ENCODE data around the gene DDR2. TPM values are rescaled to one million over a fixed set of nuclear protein-coding genes. Genes with fewer than 3 reads are reported as not detected.
A peak's percentile ranks its signal among the peaks of the same experiment; 100 is the strongest.
"Not testable (repeated sequence)": the region's sequence is repeated elsewhere in the genome, so short reads cannot be mapped to it uniquely, and the experiment has no call there.

DDR2 gene
- total RNA-seq, 2 donors from 2014 or later, result 41.6 to 69.9 TPM

DNA sequence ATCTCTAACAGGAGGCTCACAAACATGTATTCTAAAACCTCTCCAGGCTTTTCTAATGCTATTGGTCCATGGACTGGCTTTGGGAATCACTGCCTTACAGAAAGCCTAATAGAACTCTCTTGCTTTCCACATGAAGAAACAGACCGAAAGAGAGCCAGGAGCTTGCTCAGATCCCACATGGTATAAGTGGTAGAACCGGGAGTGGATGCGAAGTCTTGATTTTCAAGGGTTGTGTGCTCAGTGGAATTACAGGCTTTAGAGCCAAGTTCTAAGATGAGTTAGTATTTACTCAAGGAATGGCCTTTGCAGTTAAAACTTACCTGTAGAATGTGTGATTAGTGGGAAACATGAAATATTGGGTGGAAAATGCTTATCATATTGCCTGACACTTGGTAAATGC is 103.9 kb downstream of the DDR2 start:
- TF ChIP-seq, protein P1, sequence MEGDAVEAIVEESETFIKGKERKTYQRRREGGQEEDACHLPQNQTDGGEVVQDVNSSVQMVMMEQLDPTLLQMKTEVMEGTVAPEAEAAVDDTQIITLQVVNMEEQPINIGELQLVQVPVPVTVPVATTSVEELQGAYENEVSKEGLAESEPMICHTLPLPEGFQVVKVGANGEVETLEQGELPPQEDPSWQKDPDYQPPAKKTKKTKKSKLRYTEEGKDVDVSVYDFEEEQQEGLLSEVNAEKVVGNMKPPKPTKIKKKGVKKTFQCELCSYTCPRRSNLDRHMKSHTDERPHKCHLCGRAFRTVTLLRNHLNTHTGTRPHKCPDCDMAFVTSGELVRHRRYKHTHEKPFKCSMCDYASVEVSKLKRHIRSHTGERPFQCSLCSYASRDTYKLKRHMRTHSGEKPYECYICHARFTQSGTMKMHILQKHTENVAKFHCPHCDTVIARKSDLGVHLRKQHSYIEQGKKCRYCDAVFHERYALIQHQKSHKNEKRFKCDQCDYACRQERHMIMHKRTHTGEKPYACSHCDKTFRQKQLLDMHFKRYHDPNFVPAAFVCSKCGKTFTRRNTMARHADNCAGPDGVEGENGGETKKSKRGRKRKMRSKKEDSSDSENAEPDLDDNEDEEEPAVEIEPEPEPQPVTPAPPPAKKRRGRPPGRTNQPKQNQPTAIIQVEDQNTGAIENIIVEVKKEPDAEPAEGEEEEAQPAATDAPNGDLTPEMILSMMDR (IDR thresholded peaks at IDR 0.05), result no peak
- Histone ChIP-seq H3K9me3 (no peaks in the 10 kb centered on the region), H3K27ac (no peak overlapping the region), H3K36me3 (no peaks in the 10 kb centered on the region), H3K4me1 (peaks cover 0 to 30% of the 10 kb centered on the region in 2 donors), H3K27me3 (no peaks in the 10 kb centered on the region), H3K4me3 (no peak overlapping the region)
- no peak for DNase-seq (ENCODE audit: low spot score)

DNA sequence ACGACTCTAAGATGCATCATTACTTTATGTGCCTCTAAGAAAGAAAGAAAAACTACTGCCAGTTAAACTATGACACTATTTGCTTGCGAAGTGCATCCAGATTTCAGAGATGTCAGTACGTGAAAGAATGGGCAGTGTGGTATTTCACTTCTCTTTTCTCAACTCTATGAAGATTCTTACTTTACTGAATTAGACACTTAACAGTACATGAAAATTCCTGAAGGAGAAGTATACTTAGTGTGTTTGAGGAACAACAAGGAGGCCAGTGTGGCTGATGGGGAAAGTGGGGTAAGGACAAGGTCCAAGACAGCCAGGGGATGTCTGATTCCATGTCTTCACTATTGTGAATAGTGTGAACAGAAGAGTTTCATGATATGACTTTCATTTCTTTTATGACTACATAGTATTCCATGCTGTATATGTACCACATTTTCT is 104.4 kb downstream of the DDR2 start:
- Histone ChIP-seq H3K27me3 (no peaks in the 10 kb centered on the region), H3K9me3 (no peaks in the 10 kb centered on the region), H3K27ac (no peak overlapping the region), H3K36me3 (no peaks in the 10 kb centered on the region), H3K4me3 (no peak overlapping the region), H3K4me1 (peaks cover 0 to 28% of the 10 kb centered on the region in 2 donors)
- DNase-seq (ENCODE audit: low spot score), result no peak
- TF ChIP-seq, protein P1 (IDR thresholded peaks at IDR 0.05), result no peak

DNA sequence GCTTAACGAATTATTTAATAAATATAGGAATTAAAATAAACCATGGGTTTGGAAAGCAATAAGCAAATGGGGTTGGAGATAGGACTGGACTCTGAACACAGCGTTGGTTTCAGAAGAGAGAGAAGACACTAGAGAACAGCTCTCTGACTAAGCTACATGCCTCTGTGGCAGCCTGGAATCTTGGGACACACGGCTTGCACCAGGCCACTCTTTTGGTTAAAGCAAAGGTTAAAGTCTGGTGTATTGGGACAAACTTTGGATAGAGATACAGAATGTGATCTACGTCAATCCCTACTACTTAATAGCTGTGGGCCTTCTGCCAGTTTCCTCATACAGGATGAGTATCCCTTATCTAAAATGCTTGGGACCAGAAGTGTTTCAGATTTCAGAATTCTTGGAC is 108.5 kb downstream of the DDR2 start:
- TF ChIP-seq, protein P1 (IDR thresholded peaks at IDR 0.05), result no peak
- no peak for DNase-seq (ENCODE audit: low spot score)
- no peaks in the 10 kb centered on the region for H3K36me3 ChIP-seq
- no peaks in the 10 kb centered on the region for H3K27me3 ChIP-seq
- H3K4me1 ChIP-seq, result peaks cover 0 to under 1% of the 10 kb centered on the region in 2 donors
- H3K27ac ChIP-seq, result no peak overlapping the region
- H3K9me3 ChIP-seq, result no peaks in the 10 kb centered on the region
- no peak overlapping the region for H3K4me3 ChIP-seq

DNA sequence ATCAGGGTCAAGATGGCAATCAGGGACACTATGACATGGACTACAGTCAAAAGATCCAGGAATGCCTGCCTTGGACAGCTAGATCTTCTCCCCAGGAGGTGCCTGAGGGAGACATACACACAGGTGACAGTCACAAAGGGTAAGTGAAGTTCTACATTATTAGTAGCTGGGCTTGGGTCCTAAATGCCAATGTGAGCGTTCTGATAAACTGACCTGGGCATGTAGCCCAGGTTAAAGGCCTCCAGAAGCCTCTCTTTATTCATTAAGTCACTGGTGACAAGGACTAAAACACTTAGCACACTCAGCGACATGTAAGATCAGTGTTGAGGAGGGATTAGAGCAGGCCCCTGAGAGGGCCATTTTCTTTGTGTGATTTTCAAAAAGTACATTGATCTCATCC is 109.3 kb downstream of the DDR2 start:
- H3K27ac ChIP-seq, result no peak overlapping the region
- no peaks in the 10 kb centered on the region for H3K4me1 ChIP-seq
- H3K4me3 ChIP-seq, result no peak overlapping the region
- H3K27me3 ChIP-seq, result no peaks in the 10 kb centered on the region
- TF ChIP-seq, protein P1 (IDR thresholded peaks at IDR 0.05), result no peak
- no peaks in the 10 kb centered on the region for H3K9me3 ChIP-seq
- no peak for DNase-seq (ENCODE audit: low spot score)
- H3K36me3 ChIP-seq, result peaks cover 7% of the 10 kb centered on the region

DNA sequence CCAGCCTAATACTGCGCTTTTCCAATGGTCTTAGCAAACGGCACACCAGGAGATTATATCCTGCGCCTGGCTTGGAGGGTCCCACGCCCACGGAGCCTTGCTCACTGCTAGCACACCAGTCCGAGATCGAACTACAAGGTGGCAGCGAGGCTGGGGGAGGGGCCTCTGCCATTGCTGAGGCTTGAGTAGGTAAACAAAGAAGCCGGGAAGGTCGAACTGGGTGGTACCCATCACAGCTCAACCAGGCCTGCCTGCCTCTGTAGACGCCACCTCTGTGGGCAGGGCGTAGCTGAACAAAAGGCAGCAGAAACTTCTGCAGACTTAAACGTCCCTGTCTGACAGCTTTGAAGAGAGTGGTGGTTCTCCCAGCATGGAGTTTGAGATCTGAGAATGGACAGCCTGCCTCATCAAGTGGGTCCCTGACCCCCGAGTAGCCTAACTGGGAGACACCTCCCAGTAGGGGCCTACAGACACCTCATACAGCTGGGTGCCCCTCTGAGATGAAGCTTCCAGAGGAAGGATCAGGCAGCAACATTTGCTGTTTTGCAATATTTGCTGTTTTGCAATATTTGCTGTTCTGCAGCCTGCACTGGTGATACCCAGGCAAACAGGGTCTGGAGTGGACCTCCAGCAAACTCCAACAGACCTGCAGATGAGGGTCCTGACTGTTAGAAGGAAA is 114.1 kb downstream of the DDR2 start:
- H3K4me1 ChIP-seq; H3K27me3 ChIP-seq; H3K27ac ChIP-seq; H3K4me3 ChIP-seq; H3K36me3 ChIP-seq; DNase-seq (ENCODE audit: low spot score); H3K9me3 ChIP-seq: not testable (repeated sequence)

DNA sequence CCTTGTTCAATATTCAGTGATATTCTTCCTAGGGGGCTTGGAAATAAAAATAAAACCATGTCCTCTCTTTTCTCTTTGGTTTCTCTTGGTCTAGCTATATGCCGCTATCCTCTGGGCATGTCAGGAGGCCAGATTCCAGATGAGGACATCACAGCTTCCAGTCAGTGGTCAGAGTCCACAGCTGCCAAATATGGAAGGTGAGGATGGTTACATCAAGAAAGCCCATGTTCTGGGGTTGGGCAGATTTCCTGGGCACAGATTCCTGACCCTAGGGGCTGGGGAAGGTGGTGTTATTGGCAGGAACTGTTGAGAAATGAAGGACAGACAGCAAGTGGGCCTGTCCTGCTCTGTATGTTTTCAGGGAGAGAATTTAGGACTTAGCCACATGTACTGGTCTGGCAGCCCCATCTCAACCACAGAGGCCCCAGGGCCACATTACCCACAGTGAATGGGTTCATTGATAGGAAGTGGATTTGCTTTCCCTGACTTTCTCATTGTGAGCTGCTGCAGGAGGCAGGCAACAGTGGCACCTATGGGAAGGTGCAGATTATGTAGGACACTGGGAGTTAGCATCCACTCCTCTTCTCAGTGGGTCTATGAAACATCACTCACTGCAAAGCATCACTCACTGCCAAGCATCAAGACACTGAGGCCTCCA is 120.9 kb downstream of the DDR2 start:
- no peaks in the 10 kb centered on the region for H3K4me1 ChIP-seq
- peaks cover 39% of the 10 kb centered on the region for H3K36me3 ChIP-seq
- H3K27me3 ChIP-seq, result no peaks in the 10 kb centered on the region
- no peaks in the 10 kb centered on the region for H3K9me3 ChIP-seq
- no peak overlapping the region for H3K27ac ChIP-seq
- no peak for DNase-seq (ENCODE audit: low spot score)
- TF ChIP-seq, protein P1 (IDR thresholded peaks at IDR 0.05), result peak in 1 of 2 donors; percentile 31
- no peak overlapping the region for H3K4me3 ChIP-seq
